ENCODE measurements around the gene APOE.

APOE gene

DNA sequence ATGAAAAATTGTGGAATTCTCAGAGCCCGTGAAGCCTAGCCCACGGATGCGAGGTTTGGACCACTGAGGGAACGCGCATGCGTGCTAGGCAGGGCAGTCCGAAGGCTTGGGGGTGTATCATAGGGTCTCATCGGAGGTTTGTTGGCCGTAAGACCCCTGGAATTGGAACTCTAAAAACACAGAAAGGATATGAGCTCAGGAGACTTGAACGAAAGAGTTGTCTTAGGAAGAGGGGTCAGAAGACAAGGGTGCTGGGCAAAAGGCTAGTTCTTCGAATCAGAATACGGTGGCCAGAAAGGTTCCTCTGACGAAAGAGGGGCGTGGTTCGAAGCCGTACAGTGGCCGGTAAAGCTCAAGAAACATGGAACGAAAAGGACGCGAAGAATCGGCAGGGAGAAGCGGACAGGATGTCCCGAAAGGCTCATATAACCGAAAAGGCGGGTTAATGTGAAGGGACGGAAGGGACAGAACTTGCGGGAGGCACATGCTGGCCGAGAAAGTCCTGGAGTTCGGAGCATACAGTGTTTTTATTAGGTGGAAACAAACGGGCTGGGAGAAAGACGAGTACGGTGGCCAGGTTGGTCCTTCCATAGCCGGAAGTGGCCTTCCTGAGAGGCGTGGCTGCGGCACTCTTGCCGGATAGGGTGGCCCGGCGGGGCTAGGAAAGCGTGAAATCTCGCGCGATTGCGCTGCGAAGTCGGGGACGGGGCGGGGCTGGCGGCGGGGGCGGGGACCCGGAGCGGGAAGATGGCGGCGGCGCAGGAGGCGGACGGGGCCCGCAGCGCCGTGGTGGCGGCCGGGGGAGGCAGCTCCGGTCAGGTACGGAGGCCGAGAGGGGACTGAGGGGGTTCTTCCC lies 49.3 kb downstream of the APOE start, which contains the start of gene CLPTM1:
Gene CLPTM1 (plus strand): TSS at position 732 of the 856 bp plus-strand sequence. CDS start 16 bp downstream, at position 748.
- peak; percentile 97 for DNase-seq

DNA sequence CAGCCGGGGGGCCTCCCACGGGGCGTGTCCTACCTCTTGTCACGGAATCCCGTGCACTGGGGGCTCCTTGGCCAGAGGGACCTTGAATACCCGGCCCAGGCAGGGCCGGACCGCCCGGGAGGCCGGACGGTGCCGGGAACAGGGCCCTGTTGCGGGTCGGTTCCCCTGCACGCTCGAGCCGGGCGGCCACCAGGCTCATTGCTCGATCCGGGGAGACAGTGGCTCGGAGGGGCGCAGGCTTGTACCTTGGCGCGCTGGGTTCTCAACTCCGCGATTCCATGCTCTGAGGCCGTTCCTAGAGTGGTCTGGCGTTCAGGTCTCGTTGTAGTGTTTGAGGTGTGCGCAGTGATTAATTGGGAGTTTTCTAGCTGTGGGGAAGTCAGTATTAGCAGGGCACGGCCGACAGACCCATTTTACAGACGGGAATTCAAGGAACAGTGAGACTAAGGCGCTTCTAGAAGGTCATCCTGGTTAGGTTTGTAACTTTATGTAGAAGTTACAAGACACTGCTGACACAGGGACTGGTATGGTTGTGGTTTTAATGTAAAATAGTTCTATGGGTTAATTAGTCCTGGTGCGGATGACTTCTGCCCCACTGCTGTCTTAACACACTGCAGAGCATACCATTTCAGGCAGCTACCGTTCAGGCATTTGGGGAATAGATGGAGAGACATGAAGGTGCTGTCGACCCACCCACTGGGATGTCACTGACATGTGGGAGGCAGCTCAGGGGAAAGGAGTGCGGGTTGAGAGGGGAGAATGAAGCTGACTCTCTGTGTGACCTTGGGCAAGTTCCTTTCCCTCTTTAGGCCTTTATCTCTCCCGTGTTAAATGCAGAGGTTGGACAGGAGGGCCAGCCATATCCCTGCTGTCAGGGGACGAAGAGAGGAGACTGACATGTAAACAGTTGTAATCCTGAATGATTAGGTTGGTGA lies 50.2 kb downstream of the APOE start:
- DNase-seq = no peak

DNA sequence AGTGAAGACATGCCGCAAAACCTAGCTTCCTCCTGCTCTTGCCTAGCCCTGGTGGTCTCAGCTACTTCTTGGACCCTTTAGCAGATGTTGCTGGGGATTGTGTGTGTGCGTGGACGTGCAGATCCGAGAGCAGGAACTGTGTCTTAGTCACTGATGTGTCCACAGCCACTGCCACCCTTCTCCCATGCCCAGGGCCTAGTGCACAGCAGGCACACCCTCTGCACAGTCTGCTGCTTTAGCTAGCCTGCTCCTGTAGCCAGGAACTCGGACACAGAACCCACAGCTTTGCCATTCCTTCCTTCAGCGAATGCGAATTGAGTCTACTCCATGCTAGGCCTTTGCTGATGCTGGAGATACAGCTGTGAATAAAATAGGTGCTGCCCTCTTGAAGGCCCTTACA lies 51.9 kb downstream of the APOE start:
- DNase-seq = no peak

DNA sequence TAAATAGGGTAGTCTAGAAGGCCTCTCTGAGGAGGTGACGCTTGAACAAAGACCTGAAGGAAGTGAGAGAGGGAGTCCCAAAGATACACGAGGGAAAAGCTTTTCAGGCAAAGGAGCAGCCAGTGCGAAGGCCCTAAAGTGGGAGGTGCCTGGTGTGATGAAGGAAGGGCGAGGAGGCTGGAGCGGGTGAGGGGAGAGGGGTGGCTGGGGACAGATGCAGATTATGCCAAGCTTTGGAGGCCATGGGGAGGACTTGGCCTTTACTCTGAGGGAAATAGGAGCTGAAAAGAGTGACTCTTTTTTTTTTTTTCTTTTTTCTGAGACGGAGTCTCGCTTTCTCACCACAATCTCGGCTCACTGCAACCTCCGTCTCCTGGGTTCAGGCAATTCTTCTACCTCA lies 52.5 kb downstream of the APOE start:
- DNase-seq = no peak
